ENCODE measurements around the gene PROZ.

GRCh38 chr13:113219256-113219940, 61.0 kb downstream of the PROZ start:
- TF ChIP-seq CTCF (IDR thresholded peaks at IDR 0.05): no peak
- no peak for TF ChIP-seq POLR2AphosphoS5 (IDR thresholded peaks at IDR 0.05)

All from sigmoid colon (tissue), 4 donors.